Panc1 (cell line): ENCODE results near the gene STAT5A. TPM values are rescaled to one million over a fixed set of nuclear protein-coding genes. Genes with fewer than 3 reads are reported as not detected.

Experiments used
- ATAC-seq: fragments of 200-7000 bp; cut with Tn5 transposase; 2 replicates; pipeline ENCODE4 v1.9.1; 2020; ENCODE audit warnings: mild to moderate bottlenecking, moderate library complexity
- BruUV-seq: library from RNA; stranded (reverse); fragments of 400-500 nt; replicated peaks from 2 replicates; lab custom pipeline; 2021; lab: Mats Ljungman, UMichigan
- CTCF ChIA-PET: fragments of 300-600 bp; sonication (Branson Sonifier 250); formaldehyde crosslinking; loops from one replicate; lab custom pipeline; 2022; ENCODE audit warnings: antibody characterized with exemption; lab: Charles Lee
- POLR2A ChIA-PET: fragments of 300-600 bp; sonication (Branson Sonifier 250); formaldehyde crosslinking; loops from one replicate; lab custom pipeline; 2022; ENCODE audit warnings: antibody characterized with exemption; lab: Charles Lee
- DNase-seq: peaks from one replicate; pipeline ENCODE4 v3.0.0-alpha.2; 2010; ENCODE audit warnings: low read depth, low spot score
- H3K27ac ChIP-seq: 2 replicates; pipeline ENCODE4 v1.5.1; 2011; ENCODE audit warnings: mild to moderate bottlenecking, low read length, inconsistent platforms
- H3K27me3 ChIP-seq: fragments of 200-500 bp; sonication (Bioruptor generic); 2 replicates; pipeline ENCODE4 v1.6.0; 2014; ENCODE audit warnings: low read length, inconsistent platforms; ENCODE audit not compliant: control insufficient read depth, insufficient read depth
- H3K36me3 ChIP-seq: fragments of 200-500 bp; sonication (Bioruptor generic); 2 replicates; pipeline ENCODE4 v1.5.1; 2014; ENCODE audit warnings: inconsistent platforms, mild to moderate bottlenecking, low read length, moderate library complexity; ENCODE audit not compliant: control insufficient read depth, insufficient read depth
- H3K4me1 ChIP-seq: 2 replicates; pipeline ENCODE4 v1.5.1; 2011; ENCODE audit warnings: inconsistent platforms, mild to moderate bottlenecking, low read length, moderate library complexity; ENCODE audit not compliant: control insufficient read depth, insufficient read depth
- H3K4me3 ChIP-seq, 2 experiments: 2 replicates each; pipeline ENCODE4 v1.5.1; 2011 to 2012; ENCODE audit warnings: low read depth in 2 of 2, low read length in 2 of 2, mild to moderate bottlenecking in 2 of 2, inconsistent platforms in 1 of 2, moderate library complexity in 1 of 2
- H3K9me3 ChIP-seq: fragments of 200-500 bp; sonication (Bioruptor generic); 2 replicates; pipeline ENCODE4 v1.5.1; 2014; ENCODE audit warnings: low read depth, mild to moderate bottlenecking, inconsistent platforms, low read length, moderate library complexity; ENCODE audit not compliant: control insufficient read depth, insufficient read depth
- CTCF ChIP-seq: fragments of 450-650 bp; IDR thresholded peaks from 2 replicates; pipeline ENCODE4 v1.5.1; 2017; ENCODE audit warnings: mild to moderate bottlenecking
- POLR2AphosphoS5 ChIP-seq: IDR thresholded peaks from 2 replicates; pipeline ENCODE4 v1.6.1; 2012; ENCODE audit warnings: mild to moderate bottlenecking, low read depth, low read length, moderate library complexity
- SIN3A ChIP-seq: IDR thresholded peaks from 2 replicates; pipeline ENCODE4 v1.6.1; 2012; ENCODE audit warnings: low read depth, mild to moderate bottlenecking, low read length, moderate library complexity, borderline replicate concordance; ENCODE audit not compliant: insufficient read depth
- TCF7L2 ChIP-seq: IDR thresholded peaks from 2 replicates; pipeline ENCODE4 v1.6.1; 2011; ENCODE audit warnings: mild to moderate bottlenecking, low read depth, low read length, inconsistent platforms
- in situ Hi-C: cut with HindIII; loops from 2 replicates; pipeline ENCODE4 v1.10.0; 2016; ENCODE audit warnings: low sequenced_read_pairs, low pct_unique_long_range_greater_than_20kb
- intact Hi-C: fragments of 100-400 bp; cut with micrococcal nuclease; formaldehyde crosslinking; loops from one replicate; pipeline ENCODE4 v1.10.0; 2022; ENCODE audit not compliant: unreplicated experiment
- total RNA-seq: library from RNA; stranded (reverse); gene quantifications from one replicate; pipeline ENCODE4 v1.2.1, GENCODE V29; 2021; ENCODE audit not compliant: unreplicated experiment
- TF ChIP-seq, protein P1 (sequence below), 2 experiments: IDR thresholded peaks; 2 replicates each; pipeline ENCODE4 v1.6.1; 2011 to 2012; ENCODE audit warnings: low read depth in 2 of 2, control low read depth in 1 of 2, low read length in 1 of 2, mild to moderate bottlenecking in 1 of 2, moderate library complexity in 1 of 2; ENCODE audit not compliant: insufficient read depth in 1 of 2

The STAT5A gene
- total RNA-seq, 1 experiment from 2014 or later: 26.7 TPM

DNA sequence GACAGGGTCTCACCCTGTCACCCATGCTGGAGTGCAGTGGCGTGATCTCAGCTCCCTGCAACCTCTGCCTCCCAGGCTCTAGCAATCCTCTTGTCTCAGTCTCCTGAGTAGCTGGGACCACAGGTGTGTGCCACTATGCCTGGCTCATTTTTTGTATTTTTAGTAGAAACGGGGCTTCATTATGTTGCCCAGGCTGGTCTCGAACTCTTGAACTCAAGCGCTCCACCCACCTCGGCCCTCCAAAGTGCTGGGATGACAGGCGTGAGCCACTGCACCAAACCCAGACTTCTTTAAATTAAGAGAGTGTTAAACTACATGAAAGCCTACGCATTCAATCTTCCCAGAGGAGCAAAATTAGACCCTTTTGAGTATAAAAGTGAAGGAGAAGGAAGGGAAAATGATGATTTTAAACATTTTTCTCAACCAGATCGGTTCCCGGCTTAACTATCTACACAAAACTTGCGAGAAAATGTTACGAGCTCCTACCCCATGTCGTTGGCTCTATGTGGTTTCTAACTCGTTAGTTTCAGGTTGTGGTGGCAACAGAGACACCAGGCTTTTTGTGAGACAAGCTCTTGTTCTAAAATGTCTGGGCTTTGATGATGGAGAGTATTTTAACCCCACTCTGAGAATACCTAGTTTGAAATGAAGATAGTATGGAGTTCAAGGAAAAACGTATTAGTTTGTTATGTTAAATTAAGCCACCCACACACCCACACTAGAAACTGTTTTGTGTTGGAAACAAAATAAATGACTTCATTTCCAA is 38.4 kb upstream of the STAT5A start:
- Histone ChIP-seq H3K36me3 (no peaks in the 10 kb centered on the region), H3K27ac (peak overlapping the region; percentile 100), H3K27me3 (no peaks in the 10 kb centered on the region), H3K4me3 (no peak overlapping the region), H3K4me1 (peaks cover 87% of the 10 kb centered on the region), H3K9me3 (no peaks in the 10 kb centered on the region)
- BruUV-seq: no TSS peak
- in situ Hi-C loops (no loop called here), intact Hi-C loops (no loop called here)
- ChIA-PET CTCF (interaction anchor here (0.6 kb wide), 1 partner anchor 125 kb away, joined by 5 read pairs; no protein-coding TSS in a partner anchor), POLR2A (no interaction called here)
- DNase-seq (no peak), ATAC-seq (no peak)
- TF ChIP-seq CTCF: no peak
- no peak for TF ChIP-seq SIN3A
- no peak for TF ChIP-seq TCF7L2
- TF ChIP-seq, protein P1, sequence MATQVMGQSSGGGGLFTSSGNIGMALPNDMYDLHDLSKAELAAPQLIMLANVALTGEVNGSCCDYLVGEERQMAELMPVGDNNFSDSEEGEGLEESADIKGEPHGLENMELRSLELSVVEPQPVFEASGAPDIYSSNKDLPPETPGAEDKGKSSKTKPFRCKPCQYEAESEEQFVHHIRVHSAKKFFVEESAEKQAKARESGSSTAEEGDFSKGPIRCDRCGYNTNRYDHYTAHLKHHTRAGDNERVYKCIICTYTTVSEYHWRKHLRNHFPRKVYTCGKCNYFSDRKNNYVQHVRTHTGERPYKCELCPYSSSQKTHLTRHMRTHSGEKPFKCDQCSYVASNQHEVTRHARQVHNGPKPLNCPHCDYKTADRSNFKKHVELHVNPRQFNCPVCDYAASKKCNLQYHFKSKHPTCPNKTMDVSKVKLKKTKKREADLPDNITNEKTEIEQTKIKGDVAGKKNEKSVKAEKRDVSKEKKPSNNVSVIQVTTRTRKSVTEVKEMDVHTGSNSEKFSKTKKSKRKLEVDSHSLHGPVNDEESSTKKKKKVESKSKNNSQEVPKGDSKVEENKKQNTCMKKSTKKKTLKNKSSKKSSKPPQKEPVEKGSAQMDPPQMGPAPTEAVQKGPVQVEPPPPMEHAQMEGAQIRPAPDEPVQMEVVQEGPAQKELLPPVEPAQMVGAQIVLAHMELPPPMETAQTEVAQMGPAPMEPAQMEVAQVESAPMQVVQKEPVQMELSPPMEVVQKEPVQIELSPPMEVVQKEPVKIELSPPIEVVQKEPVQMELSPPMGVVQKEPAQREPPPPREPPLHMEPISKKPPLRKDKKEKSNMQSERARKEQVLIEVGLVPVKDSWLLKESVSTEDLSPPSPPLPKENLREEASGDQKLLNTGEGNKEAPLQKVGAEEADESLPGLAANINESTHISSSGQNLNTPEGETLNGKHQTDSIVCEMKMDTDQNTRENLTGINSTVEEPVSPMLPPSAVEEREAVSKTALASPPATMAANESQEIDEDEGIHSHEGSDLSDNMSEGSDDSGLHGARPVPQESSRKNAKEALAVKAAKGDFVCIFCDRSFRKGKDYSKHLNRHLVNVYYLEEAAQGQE (IDR thresholded peaks at IDR 0.05; ENCODE audit: insufficient read depth in 1 of 2, low read depth in 2 of 2, low read length in 1 of 2): no peak
- no peak for TF ChIP-seq POLR2AphosphoS5

DNA sequence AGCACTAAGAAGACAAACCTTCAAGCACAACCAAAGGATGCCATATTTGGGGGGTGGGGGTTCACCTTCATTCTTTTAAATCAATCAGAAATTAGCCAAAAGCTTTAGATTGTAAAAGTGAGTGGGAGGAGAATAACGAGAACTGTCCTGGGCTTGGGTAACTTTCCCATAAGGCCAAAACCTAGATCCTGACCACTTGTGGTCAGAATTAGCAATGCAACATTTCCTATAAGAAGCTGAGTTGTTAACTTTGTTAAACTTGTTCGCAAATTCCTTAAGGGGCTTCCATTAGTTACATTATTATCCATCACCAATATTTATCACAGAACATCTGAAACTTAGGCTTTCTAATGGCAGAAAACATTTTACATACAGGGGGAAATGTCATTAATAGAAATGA is 37.2 kb upstream of the STAT5A start:
- DNase-seq (no peak), ATAC-seq (no peak)
- peaks cover 93% of the 10 kb centered on the region for H3K4me1 ChIP-seq
- H3K36me3 ChIP-seq: no peaks in the 10 kb centered on the region
- in situ Hi-C loops (no loop called here), intact Hi-C loops (no loop called here)
- peak overlapping the region; percentile 100 for H3K27ac ChIP-seq
- TF ChIP-seq CTCF: no peak; the same call in 1 of the 2 replicates
- TF ChIP-seq, protein P1 (IDR thresholded peaks at IDR 0.05; ENCODE audit: insufficient read depth in 1 of 2, low read depth in 2 of 2, low read length in 1 of 2): no peak
- no peak for TF ChIP-seq SIN3A
- no peak for TF ChIP-seq TCF7L2
- TF ChIP-seq POLR2AphosphoS5: no peak
- no peaks in the 10 kb centered on the region for H3K9me3 ChIP-seq
- POLR2A ChIA-PET: interaction anchor here (0.7 kb wide), 1 partner anchor 61 kb away, joined by 3 read pairs; no protein-coding TSS in a partner anchor
- BruUV-seq: no TSS peak
- no peak overlapping the region for H3K4me3 ChIP-seq
- H3K27me3 ChIP-seq: no peaks in the 10 kb centered on the region
- CTCF ChIA-PET: interaction anchor here (0.7 kb wide), 1 partner anchor 29 kb away, joined by 3 read pairs; no protein-coding TSS in a partner anchor
